ENCODE measurements around the gene SARNP.
A peak's percentile ranks its signal among the peaks of the same experiment; 100 is the strongest.
"Not testable (repeated sequence)": the region's sequence is repeated elsewhere in the genome, so short reads cannot be mapped to it uniquely, and the experiment has no call there.

The SARNP gene, protein sequence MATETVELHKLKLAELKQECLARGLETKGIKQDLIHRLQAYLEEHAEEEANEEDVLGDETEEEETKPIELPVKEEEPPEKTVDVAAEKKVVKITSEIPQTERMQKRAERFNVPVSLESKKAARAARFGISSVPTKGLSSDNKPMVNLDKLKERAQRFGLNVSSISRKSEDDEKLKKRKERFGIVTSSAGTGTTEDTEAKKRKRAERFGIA

DNA sequence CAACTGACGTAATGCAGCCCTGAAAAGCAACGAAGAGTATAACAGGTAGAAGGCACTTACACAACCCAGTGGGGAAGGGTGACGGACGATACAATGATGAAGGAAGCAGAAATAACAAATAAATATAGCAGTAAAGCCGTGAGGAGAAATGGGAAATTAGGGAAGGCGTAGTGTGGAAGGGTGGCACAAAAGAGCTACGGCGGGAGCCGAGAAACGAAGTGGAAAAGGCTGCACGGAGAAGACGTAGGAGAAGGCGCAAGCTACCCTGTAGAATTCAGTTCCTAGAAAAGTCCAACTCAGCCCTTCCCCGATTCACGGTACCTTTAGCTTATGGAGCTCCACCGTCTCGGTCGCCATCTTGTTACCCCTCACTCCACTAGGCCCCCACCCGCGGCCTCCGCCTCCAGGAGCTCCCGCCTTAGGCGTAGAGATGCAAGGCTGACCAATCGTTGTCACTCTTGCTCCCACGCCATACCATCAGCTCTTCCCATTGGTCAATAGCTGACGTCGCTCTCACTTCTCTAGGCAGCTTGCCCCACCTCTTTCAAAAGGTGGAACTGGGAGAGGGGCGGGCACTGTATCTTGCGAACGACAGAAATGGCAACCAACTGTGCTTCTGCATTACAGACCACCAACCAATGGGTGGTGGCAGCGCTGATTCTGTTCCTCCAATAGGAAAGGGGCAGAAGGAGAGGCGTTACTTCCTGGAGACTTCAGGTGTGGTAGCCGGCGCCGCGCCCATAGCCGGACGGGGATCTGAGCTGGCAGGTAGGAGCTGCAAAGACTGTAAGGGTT is at the start of gene SARNP, which contains the start of gene ORMDL2:
TSS of gene SARNP (minus strand) at position 380 of the 795 bp plus-strand sequence. CDS start at position 357, 23 bp downstream.
TSS of gene ORMDL2 (plus strand) at position 697 of the 795 bp plus-strand sequence. CDS start 959 bp downstream, outside the sequence.
- ATAC-seq, result peak; percentile 96

DNA sequence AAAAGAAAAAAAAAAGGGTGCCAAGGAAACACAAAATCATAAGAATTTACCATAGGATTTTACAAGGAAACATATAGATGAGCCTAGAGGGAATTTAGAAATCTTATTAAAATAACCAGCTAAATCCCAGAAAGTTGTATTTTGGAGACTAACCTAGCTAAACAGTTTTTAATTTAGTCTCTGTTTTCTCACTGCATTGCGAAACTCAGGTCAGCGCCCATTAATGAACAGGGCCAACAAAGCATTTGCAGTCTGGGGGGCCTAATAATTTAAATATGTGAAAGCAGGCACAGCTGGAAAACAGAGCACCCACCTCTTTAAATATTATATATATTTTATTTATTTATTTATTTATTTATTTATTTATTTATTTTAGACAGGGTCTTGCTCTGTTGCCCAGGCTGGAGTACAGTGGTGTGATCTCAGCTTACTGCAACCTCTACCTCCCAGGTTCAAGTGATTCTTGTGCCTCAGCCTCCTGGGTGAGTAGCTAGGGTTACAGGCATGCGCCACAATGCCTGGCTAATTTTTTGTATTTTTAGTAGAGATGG is 49.0 kb upstream of the SARNP start:
- not testable (repeated sequence) for ATAC-seq

DNA sequence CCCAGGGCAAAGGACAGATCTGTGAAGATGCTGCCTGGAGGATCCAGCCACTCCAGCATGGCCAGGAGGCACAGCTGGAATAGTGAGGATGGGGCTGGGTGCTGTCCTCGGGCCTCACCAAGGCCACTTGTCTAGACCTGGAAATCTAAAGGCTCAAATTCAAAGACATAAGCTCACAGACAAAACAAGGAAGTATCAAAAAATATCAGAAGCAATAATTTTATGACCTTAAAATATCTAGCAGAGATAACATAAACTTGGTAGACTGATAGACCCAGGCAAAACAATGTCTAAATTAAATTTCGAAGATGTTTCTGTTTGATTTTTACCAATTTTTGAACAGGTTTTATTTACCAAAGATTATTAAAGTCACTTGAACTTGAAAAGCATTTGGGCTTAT is 47.8 kb upstream of the SARNP start:
- ATAC-seq, result no peak

DNA sequence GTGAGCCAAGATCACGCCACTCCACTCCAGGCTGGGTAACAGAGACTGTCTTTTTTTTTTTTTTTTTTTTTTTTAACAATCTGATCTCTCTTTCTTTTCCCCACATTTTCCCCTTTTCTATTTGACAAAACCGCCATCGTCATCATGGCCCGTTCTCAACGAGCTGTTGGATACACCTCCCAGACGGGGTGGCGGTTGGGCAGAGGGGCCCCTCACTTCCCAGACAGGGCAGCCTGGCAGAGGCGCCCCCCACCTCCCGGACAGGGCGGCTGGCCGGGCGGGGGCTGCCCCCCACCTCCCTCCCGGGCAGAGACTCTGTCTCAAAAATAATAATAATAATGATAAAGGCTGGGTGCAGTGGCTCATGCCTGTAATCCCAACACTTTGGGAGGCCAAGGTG is 45.4 kb upstream of the SARNP start:
- not testable (repeated sequence) for ATAC-seq

DNA sequence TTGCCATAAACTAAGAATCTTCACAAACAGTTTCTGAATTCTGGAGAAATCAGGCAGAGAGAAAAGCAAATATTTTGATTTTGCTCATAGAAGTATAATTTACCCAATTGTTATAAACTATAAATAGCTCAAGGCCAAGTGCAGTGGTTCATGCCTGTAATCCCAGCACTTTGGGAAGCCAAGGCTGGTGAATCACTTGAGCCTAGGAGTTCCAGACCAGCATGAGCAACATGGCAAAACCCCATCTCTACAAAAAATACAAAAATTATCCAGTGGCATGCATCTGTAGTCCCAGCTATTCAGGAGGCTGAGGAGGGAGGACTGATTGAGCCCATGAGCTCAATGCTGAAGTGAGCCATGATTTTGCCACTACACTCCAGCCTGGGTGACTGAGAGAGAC is 44.8 kb upstream of the SARNP start:
- no peak for ATAC-seq

DNA sequence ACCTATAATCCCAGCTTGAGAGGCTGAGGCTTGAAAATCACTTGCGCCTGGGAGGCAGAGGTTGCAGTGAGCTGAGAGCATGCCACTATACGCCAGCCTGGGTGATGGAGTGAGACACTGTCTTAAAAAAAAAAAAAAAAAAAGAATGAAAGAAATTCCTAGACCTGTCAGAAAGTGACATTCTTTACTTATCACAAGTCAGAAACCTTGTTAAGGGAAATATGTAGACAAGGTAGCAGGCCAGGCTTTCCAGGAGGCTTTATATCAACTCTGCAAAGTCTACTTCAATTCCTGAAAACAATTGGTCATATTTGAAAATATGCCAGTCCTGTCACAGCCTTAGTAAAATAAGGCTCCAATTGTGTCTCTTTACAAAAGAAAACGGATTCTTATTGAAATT is 44.3 kb upstream of the SARNP start:
- no peak for ATAC-seq

DNA sequence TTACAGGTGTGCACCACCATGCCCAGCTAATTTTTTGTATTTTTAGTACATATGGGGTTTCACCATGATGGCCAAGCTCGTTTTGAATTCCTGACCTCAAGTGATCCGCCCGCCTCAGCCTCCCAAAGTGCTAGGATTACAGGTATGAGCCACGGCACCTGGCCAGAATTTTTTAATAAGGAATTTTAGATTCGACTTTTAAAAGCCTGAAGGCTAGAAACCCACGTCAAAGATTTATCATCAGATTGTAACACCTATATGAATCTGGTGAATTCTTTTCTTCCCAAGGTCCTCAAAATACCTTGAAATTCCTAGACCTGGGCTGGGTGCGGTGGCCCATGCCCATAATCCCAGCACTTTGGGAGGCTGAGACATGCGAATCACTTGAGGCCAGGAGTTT is 43.9 kb upstream of the SARNP start:
- ATAC-seq, result no peak

DNA sequence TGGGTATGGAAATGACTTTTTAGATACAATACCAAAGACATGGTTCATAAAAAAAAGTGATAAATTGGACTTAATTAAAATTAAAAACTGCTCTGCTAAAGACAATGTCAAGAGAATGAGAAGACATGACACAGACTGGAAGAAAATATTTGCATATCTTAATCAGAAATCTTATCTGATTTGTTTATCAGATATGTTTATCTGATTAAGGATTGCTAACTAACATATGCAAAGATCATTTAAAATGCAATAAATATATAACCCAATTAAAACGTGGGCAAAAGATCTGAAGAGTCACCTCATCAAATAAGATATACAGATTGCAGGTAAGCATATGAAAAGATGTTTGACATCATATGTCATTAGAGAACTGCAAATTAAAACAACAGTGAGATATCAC is 35.2 kb upstream of the SARNP start:
- ATAC-seq, result no peak

DNA sequence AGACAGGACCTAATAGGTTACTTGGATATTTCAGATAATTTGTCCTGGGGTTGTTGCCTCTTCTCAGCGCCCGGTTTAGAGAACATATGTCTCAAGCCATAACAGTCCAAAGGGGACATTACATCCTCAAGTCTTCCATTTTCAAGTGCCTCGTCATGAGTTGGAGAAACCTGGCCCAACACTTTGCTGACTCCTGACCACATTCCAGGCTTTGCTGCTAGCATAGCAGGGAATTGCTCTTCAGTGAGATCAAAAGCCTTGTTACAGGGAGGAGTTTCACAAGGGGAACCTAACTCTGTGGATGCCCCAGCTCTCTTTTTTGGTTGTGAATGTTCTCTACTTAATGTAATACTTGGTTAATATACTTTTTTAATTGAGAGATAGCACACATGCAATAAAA is 33.4 kb upstream of the SARNP start:
- no peak for ATAC-seq

DNA sequence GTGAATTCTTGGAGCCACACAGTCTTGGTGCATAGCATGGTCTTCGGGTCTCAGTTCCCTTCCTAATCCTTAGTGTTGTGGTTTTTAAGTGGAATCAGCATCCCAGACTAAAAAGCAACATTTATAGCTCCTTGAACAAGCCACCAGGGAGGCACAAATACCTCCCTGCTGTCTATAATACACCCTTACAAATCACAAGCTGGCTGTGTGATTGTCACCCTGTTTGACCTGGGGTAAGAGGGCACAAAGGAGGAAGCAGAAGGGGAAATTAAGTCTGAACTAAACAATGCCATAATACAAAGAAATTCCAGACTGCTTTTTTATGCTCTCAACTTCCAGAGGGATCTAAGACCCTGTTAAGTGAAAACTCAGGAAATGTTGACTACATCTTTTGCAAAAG is 32.9 kb upstream of the SARNP start:
- no peak for ATAC-seq

DNA sequence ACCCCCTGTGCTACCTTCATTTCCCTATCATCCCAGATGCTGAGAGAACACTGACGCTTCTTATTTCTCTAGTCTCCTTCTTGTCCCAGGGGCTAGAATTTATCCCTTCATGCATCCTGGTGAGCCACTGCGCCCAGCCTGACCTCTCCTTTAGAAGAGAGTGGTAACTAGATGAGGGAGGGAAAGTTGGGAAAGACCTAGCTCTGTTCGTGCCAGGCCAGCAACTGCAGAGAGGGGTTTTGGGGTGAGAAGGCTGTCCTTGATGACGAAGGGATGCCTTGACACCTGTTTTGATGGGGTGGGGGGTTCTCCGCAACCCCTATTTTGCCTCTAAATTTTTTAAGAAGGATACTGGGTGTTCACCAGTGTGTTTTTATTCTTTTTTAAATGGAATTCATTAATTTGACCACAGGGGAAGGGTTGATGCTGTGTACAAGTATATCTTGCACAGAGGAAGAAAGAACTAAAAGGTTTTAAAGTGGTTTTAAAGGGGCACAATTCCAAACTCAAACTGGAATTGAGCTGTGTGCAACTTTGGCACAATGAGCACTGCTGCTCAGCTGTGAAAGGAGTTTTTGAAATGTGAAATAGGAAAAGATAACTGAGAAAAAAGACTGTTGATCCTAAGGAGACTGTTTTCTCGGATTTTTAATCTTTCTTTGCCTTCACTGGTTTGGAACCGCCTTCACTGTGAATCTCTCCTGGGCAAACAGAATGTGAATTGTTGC is 32.3 kb upstream of the SARNP start:
- no peak for ATAC-seq

DNA sequence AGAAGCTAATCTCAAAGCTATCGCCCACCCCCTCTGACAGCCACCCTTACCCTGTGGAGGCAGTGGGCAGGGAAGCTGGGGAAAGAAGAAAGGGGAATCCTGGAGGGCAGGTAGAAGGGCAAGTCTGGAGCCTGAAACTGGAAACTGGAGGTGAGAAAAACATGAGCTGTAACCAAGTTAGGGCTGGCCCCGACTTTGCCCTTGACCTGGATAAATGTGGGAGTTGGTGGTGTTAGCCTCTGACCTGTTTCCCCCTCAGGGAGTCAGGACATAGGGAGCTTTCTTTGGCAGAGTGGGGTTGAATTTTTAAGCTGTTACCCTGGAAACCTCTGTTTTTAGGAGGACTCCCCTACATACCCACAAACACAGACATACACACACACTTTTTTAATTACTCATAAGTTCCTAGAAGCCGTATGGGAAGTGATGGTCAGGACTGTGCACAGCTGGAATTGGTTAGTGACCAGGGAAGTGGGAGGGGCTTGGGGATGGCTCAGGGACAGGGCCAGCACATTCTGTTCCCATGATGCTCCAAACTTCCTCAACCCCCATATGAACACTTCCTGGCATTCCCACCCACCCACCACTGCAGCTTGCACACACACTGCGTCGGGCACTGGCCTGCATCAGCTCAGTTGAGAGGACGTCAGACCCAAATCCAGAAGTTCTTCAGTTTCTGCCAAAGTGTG is 30.2 kb upstream of the SARNP start:
- peak in 1 of 2 donors; percentile 17 for ATAC-seq

DNA sequence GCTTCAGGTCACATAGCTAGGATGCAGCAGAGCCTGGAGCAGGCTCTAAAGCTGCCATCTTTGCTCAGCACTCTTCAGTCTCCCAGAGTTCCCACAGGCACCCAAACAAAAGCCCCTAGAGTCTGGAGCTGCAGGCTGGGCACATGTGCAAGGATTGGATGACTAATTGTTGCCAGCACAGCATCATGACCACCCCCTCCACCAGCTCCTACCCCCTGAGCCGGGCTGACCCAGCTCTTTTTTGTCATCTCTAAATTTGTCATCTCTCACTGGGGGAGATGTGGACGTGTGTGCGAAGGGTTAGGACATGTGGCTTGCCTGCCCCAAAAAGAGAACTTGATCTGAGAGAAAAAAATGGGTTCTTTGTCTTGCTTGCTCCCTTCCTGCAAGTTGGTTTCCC is 29.5 kb upstream of the SARNP start:
- ATAC-seq, result peak in 1 of 2 donors; percentile 51

DNA sequence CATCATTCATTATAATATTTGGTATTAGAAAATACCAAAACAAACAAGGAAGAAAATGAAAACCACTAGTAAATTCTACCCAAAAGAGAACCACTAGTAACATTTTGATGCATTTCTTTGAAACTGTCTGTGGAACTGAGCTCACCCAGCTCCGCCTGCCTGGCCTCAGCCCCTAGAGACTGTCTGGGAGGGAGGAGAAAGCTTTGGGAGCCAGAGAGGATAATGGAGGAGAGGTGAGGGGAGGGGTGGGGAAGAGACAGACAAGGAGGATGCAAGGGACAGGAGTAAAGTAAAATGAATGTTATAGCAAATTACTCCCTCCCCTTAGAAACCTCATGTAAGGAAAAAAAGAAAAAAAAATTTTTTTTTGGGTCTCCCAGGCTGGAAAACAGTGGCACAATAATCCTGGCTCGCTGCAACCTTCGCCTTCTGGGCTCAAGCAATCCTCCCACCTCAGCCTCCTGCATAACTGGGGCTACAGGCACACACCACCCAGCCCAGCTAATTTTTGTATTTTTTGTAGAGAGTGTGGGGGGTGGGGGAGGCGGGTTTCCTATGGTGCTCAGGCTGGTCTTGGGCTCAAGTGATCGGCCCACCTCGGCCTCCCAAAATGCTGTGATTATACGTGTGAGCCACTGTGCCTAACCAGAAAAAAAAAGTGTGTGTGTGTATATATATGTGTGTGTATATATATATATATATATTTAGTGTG is 28.4 kb upstream of the SARNP start:
- no peak for ATAC-seq

DNA sequence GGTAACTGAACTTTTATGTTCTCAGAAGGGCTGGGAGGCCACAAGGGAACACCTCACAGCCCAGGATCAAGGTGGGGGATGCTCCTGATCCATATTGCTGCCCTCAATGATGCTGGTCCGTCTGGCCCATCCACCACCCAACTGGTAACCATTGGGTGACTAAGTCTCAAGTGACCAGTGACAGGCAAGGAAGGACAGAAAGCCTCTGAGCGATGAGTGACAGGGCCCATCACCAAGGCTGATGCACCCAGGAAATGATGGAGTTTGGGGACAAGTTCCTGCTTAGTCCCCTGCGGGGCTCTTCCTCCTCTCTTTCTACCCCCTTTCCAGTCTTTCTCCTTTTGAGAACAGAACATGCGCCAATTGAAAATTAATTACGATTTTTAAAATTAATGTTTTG is 27.8 kb upstream of the SARNP start:
- ATAC-seq, result no peak

DNA sequence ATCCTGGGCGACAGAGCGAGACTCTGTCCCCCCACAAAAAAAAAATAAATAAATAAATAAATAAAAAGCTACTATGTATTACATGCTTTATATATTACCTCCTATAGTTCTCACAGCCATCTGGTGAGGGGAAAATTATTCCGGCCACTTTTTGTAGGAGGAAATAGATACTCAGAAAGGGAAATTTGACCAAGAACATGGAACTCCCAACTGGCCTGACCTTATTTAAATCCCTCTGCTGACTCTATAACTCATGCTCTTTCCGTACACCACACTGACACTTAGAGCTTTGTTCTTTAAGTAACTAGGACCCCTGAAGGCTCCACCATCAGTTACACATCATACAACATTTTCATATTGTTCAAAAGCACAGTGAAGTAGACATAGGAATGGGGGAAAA is 27.4 kb upstream of the SARNP start:
- ATAC-seq, result no peak

DNA sequence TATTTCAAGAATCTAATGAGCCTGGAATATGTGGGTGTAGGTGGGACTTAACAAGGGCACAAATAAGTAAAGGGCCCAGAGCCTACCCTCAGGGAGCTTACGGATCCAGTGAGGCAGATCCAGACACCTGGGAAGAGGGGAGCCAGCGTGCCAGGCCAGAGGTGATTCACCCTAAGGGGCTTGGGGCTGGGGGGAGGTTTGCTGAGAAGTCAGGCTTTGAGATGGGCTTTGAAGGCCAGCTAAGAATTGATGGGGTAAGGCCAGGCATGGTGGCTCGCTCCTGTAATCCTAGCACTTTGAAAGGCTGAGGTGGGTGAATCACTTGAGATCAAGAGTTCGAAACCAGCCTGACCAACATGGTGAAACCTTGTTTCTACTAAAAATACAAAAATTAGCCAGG is 25.9 kb upstream of the SARNP start:
- no peak for ATAC-seq

DNA sequence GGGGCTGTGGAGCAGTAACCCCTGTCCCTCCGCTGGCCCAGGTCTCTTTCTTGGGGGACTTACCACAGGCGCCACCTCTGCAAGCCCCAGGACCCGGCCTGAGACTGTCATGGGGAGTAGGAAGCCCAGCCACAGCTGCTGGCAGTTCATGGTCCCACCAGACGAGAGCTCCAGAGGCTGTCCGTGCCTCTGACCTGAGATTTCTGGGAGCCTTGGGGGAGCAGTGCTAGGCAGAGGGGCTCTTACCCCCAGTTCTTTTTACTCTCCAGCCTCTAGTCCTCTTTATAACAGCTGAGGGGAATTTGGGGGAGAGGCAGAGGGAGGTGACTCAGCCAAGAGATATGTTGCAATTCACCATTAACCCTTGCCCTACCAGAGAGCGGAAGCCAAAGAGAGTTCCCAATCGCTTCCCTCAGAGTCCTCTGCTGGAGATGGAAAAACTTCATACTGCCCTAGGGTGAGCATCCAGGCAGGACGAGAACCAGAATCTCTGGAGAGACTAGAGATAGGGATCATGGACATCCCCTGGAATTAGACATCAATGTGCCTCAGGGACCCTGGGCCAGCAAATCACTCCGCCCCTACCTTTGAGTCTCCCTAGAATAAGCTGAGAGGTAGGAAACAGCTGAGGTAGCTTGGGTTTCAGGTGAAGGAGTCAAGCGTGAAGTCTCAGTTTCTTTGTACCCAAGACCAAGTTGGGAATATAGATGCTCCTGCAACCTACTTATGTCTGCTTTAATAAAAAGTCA is 25.3 kb upstream of the SARNP start, which contains the start of gene MMP19:
TSS of gene MMP19 (minus strand) at position 256 of the 749 bp plus-strand sequence. CDS start at position 150, 106 bp downstream.
- ATAC-seq, result no peak

DNA sequence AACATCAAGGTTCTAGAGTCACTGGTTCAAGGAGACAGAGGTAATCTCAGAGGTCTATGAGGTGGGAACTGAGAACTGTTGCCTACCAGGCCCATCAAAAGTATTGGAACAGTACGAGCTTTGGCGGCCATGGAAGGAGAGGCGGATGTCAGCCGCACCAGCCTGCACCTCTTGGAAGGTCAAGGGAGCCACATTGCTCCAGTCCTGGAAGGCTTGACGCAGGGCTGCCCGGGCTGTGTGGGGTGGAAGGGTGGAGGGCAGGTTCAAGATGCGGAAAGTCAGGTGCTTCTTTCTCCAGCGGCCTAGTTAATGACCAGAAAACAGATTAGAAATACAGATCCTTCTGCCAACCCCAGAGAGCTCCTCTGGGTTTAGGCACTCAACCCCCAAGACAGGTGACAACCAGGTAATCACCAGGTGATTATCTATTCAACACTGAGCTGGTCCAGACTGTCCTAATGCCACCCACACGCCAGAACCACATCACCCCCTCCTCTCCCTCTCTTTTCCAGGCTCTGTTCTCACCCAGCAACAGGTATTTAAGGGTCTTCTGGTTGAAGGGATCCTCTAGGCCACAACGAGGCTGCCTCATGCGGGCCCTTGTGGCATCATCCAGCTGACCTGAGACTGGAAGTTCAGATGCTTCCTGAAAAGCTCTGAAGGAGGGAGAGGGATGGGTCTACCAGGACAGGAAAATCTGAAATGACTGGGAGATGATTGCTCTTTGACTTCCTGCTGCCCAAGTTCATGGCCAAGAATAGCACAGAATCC is 23.2 kb upstream of the SARNP start:
- ATAC-seq, result no peak

All from activated CD4-positive, CD25-positive, alpha-beta regulatory T cell treated with anti-CD3 and anti-CD28 coated beads, Interleukin-2, amount 50 U/mL, for 24 hours (primary cell).